COLO829 (cell line): ENCODE results near the gene DYRK2.
A peak's percentile ranks its signal among the peaks of the same experiment; 100 is the strongest.
"Not testable (repeated sequence)": the region's sequence is repeated elsewhere in the genome, so short reads cannot be mapped to it uniquely, and the experiment has no call there.

Source experiments
- DNase-seq: peaks from one replicate; pipeline ENCODE4 v3.0.0; 2012; ENCODE audit warnings: low spot score

Gene DYRK2

DNA sequence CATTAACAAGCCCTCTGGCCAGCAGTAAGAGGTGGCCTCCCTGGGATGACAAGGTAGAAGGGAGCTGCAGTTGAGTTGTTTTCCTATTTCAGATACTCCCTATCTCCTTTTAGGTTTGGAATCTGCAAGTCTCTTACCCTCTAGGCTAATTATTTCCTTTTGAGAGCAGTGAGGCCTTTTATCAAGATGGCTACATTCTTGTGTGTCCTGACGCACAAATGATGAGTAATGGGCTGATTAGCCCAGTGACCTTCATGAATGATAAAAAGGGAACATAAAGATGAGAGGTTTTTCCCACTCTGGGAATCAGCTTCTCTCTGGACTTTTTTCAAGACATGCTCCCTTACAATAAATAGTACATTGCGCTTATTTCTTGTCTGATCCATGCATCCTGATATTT, 22.9 kb downstream of the DYRK2 start:
- DNase-seq = no peak

DNA sequence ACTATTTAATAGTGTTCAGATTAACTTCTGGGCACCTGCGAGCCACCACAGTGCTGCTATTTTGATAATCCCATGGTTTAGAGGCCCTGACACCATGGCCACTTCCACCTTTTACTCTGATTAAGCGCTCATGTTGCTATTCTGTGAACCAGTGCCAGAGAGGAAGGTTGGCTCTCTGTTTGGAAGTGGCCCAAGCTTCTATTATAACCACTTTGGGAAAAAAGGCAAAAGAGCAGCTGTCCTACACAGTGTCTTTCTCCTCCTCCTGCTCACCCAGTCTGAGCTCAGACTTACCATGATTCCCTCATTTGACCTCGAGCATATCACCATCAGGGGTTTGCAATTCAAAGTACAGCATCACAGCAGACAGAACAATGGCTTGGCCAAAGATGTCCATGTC, 23.3 kb downstream of the DYRK2 start:
- DNase-seq = no peak

DNA sequence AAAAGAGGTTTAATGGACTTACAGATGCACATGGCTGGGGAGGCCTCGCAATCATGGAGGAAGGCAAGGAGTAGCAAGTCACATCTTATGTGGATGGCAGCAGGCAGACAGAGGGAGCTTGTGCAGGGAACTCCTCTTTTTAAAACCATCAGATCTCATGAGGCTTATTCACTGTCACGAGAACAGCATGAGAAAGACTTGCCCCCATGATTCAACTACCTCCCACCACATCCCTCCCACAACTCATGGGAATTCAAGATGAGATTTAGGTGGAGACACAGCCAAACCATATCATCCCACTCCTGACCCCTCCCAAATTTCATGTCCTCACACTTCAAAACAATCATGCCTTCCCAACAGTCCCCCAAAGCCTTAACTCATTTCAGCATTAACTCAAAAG, 24.0 kb downstream of the DYRK2 start:
- not testable (repeated sequence) for DNase-seq

DNA sequence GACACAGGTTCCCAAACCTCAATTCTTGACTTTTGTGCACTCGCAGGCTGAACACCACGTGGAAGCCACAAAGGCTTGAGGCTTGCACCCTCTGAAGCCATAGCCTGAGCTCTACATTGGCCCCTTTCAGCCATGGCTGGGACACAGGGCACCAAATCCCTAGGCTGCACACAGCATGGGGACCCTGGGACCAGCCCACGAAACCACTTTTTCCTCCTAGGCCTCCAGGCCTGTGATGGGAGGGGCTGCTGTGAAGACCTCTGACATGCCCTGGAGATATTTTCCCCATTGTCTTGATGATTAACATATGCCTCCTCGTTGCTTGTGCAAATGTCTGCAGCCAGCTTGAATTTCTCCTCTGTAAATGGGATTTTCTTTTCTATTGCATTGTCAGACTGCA, 25.0 kb downstream of the DYRK2 start:
- DNase-seq = not testable (repeated sequence)

DNA sequence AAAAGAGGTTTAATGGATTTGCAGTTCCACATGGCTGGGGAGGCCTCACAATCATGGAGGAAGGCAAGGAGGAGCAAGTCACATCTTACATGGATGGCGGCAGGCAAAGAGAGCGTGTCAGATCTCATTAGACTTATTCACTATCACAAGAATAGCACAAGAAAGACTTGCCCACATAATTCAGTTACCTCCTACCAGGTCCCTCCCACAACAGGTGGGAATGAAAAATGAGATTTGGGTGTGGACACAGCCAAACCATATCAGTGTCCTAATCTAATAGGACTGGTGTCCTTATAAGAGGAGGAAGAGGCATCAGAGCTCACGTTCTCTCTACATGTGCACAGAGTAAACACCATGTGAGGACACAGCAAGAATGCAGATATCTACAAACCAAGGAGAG, 25.9 kb downstream of the DYRK2 start:
- DNase-seq = no peak

DNA sequence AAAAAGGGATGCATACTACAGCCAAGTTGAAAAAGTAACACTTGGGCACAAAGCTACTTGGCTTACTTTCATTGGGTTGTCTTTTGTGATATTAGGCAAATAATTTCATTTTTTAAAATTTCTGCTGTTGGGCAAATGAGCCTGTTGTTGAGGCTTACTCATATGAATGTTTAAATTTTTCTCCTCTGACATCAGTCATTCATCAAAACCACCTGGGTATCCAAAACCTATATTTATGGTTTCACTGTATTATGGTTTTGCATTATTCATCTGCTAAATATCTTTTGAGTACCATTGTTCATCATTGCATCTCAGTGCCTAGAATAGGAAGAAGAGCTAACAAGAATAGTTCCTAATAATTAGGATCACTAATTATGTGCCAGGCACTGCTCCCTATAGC, 28.1 kb downstream of the DYRK2 start:
- DNase-seq = no peak

DNA sequence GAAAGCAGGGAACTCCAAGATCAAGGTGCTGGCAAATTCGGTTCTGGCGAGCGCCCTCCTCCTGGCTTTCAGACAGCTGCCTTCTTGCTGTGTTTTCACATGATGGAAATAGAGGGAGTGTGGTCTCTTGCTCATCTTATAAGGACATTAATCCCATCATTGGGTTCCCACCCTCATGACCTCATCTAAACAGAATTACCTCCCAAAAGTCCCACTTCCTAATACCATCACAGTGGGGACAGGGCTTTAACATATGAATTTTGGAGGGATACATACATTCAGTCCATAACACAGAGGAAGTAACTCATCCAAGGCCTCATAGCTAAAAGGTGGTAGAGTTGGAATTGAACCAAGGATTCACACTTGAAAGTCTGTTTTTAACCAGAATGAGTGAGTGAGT, 28.6 kb downstream of the DYRK2 start:
- DNase-seq = no peak

DNA sequence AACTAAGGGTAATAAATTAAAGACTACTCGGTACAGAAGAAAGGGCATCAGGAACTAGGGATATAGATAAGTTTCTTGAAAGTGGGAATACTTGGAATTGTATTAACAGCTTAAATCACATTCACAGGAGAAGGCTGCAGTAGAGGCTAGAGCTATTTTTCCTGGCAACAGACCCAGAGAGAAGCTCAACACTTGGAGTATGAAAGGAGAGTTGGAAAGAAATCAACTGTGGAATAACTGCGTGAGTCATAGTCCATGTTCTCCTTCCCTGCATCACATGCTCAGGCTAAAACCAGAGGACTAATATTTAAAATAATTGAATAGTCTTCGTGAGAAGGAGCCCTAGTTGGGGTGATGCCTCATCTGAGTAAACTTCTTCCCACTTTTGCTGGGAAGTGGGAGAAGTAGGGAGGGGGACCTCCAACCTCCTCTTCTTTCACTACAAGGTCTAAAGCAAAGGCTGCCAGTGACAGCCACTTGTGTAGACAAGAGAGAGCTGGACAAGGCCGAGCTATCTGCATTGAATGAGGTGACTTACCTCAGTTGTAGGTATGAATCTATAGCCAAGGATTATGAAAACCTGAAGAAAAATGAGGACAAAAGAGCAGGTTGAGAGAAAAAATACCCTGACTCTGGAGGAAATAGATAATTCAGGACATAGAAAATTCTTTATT, 32.7 kb downstream of the DYRK2 start:
- peak; percentile 78 for DNase-seq

DNA sequence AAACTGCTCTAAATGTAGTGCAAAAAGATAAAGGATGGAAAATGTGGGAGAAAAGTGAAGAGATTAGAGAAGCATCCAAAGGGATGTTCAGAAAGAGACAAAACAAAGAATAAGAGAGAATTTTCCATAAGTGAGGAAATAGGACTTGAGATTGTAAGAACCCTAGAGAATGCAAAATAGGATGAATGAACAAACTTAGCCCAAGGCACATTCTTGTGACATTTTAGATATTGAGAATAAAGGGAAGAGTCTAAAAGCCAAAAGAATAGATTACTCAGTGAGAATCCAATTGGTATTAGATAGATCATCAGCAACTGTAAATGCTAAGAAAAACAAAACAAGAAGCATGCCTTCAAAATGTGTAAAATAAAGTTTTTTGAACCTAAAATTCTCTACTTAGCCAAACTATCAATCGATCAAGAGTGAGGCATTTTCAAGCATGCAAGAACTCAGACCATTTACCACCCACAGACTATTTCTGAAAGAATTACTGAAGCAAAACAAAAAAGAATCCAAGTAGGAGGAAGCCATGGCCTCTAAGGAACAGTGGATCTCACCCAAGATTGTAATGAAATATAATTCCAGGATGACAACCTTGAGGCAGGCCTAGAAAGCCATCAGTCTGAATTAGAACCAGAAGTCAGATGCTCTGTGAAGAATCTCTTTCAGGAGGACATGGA, 33.5 kb downstream of the DYRK2 start:
- DNase-seq = peak; percentile 46

DNA sequence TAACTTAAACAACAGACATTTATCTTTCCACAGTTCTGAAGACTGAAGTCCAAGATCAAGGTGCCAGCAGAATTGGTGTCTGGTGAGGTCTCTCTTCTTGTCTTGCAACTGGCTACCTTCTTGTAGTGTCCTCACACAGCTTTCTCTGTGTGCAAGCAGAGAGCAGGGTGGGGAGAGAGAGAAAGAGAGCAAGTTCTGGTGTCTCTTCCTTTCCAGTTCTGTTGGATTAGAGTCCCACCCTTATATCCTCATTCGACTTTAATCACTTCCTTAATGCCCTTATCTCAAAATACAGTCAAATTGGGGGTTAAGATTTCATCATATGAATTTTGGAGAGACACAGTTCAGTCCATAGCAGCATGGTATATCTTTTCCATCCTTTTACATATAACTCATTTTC, 40.8 kb downstream of the DYRK2 start:
- no peak for DNase-seq

DNA sequence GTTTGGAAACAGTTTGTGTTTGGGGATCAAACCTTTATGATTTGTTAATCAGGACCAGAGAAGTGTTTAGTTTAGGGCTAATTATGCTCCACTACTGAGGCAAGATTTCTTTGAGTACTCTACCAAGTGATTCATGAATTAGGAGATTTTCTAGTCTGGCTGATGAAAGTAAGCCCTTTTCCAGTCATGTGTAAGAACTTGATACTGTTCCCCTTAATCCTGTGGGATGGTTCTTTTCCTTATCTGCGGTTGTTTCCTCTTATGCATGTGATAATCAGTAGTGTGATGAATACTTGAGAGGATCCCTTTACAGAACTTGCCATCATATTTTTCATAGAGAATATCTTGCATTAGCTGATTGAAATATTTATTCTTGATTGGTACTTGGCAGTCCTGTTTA, 42.1 kb downstream of the DYRK2 start:
- no peak for DNase-seq

DNA sequence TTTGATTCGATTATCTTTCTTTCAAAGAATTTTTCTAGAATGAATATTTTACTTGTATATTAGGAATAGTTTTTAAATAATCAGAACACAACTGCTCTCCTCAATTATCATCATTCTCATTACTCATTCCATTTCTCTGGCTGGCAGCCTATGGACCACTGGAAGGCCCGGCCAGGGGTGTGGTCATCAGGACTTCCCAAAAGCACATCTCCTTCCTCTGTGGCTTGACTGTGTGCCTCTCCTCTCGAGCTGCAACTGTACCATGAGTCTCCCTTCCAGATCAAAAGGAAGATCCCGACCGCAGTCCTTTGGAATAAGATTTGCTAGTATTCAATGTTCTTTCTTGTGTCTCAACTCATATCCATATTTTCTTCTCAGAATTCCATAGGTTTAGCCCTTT, 42.7 kb downstream of the DYRK2 start:
- no peak for DNase-seq

DNA sequence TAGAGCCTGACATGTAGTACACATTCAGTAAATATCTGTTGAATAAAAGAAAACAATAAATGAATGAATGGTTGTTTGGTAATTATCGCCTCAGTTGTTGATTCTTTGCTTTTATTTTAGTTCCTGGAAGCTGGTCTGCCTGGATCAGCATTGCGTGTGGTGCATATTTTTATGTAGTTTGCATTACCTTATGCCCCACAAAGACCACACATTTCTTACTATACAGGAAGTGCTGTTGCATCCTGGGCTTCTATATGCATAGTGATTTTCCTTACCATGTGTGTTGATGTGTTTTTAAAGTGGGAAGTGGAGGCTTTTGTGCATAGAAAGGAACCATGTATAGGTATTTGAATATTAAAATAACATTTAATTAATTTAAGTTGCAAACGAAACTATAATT, 43.6 kb downstream of the DYRK2 start:
- DNase-seq = no peak

DNA sequence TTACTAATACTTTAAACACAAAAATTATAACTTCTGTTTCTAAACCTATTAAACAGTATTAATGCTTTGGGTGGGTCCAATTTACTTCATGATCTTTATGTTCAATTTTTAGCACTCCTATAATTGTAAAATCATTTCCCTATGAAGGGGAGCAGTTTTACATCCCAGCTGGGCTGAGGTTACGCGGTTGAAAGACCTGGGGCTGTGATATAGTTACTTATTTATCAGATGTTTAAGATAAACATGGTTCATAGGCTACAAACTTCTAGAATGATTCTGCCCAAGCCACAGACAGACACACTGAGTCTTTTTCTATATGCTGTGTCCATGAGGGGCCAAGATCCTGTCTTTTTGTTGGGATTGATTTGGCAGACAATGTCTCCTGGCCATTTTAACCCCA, 44.4 kb downstream of the DYRK2 start:
- no peak for DNase-seq

DNA sequence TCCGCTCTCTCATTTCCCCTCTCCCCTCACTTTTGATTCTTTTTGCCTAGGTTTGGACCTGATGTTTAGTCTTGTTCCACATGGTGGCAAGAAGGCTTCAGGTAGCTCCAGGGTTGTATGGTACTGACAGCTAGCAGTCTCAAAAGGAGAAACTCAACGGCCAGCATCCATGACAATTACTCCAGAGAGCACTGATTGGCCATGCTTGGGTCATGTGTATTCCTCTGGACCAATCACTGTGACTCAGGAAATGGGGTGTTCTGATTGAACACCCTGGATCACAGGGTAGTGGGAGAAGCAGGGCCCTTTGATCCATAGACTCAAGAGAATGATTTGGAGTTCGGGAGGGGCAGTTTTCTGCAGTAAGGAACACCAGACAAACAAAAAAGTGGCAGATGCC, 45.3 kb downstream of the DYRK2 start:
- no peak for DNase-seq

DNA sequence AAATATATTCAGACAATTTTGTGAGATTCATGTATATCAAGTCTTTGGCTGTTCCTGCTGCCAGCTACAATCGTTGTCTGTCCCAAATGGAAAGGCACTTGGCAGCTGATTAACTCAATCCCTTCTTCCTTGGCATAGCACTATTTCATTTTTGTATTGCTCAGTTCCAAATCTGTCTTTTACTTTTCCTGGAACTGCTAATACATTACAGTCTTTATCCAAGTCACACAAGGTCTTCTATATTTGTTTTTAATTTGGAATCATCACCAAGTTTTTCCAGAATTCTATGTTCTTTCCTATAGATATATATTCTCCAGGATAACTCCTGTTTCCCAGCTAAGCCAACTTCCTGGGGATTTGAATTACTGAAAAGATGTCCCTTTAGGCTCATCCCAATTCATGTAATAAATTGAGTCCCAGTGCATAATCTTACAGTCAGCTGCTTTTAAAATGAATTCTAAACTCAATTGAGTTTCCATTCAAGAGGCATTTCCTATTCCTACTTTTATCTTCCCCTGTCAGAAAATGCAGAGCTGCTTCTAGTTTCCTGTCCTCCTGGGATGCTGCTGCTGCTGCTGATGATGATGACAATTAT, 45.9 kb downstream of the DYRK2 start:
- no peak for DNase-seq

DNA sequence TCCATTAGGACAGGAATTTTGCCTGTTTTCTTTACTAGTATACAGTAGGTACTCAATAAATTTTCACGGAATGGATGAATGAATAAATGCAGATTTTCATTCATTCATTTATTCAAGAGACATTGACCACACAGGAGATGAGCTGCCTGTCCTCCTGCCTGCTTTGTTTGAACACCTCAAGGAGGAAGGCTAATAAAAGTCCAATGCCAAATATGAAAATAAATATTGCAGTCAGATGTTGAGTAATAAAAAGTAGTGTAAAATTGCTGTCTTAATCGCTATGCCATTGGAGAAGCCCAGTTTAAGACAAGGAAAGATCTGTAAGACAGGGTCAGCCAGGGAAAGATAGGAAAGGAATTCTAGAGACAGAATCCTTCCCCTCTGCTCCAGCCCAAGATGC, 47.4 kb downstream of the DYRK2 start:
- no peak for DNase-seq

DNA sequence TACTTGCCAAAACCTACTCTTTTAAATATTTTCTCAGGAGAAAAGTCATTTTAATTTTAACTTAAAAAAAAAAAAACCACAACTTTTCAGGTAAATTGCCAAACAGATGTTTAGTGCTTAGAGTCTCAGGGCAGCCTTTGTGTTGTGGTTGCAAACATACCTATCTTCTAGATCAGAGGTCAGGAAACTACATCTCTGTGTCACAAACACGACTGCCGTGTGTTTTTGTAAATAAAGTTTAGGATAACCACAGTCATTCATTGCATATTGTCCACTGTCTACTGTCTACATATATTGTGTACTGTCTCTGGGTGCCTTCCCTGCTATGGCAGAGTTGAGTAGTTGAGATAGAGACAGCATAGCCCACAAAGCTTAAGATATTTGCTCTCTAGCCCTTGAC, 48.9 kb downstream of the DYRK2 start:
- DNase-seq = no peak

DNA sequence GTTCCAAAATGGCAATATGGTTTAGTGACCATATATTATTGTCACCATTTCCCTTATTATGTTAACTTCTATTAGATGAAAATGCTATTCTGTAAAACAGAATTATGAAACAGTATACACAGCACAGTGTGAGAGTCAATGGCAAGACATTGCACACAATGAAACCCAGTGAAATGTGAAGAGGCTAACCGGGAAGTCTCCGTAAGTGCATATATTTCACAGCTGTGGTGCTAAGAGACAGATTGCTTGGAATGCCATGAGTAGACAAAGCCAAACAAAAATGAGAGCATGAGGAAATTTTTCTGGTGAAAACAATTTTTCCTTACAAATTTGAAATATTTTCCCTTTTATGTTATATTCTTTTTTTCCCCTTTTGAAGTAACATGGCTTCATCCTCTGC, 49.4 kb downstream of the DYRK2 start:
- DNase-seq = no peak

DNA sequence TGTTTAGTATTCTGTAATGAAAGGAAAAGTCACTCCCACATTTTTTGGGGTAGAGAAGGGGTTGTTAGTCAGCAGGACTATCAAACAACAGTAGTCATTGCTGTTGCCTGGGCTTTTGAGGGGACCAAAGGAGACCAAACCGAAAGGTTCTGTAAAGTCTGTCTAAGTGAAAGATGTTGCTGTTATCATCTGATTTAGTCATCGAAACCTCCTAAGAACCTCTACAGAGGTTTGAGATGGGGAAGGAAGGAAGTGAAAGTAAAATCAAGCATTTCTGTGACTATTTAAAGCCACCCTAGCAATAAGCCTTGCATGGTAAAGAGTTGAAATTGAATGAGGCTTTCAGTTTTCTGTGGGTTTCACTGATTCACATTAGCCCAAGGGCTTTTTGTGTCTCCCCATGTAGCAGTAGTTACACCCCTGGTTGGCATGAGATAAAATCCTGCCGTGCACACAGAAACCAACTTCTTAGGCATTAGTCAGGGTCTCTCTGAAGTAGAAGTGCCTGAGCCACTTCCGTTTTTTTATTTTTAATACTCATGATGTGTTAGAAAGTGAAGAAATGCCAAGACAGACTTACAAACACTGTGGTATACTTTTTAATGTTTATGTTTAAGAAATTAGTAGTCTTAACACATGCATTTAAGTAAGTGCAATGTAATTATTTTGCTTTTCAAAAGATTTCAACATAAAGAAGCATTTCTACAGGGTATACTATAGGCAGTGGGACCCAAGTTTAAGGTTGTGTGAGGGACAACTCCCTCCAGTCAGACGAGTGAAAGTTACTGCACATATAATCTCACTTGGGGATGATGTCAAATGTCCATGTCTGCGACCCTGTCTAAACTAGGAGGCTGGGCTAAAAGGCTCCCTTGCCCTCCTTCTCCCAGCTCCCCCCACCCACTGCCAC, 50.4 kb downstream of the DYRK2 start:
- peak; percentile 58 for DNase-seq

DNA sequence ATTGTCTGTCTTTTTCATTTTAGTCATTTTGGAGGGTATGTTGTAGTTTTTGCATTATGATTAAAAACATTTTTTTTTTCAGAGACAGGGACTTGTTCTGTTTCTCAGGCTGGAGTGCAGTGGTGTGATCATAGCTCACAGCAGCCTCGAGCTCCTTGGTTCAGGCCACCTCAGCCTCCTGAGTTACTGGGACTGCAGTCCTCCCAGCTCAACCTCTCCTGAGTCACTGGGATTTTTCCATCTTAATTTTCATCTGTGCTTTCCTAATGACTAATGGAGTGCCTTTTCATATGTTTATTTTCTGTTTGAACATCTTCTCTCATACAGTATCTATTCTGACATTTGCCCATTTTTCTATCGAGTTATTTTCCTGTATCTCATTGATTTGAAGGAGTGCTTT, 52.6 kb downstream of the DYRK2 start:
- no peak for DNase-seq

DNA sequence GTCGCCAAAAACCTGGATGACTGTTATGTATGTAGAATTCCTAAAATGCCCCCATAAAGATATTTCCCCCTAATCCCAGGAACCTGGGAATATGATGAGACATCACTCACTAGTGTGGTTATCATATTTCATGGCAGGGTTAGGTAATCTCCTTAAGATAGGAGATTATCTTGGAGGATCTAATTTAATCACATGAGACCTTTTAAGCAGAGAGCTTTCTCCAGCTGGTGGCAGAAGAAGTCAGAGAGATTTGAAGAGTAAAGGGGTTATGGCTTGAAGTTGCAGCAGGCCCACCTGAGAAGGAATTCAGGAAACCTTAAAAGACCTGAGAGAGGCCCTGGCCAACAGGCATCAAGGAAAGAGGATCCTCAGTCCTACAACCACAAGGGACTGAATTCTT, 53.6 kb downstream of the DYRK2 start:
- DNase-seq = no peak

DNA sequence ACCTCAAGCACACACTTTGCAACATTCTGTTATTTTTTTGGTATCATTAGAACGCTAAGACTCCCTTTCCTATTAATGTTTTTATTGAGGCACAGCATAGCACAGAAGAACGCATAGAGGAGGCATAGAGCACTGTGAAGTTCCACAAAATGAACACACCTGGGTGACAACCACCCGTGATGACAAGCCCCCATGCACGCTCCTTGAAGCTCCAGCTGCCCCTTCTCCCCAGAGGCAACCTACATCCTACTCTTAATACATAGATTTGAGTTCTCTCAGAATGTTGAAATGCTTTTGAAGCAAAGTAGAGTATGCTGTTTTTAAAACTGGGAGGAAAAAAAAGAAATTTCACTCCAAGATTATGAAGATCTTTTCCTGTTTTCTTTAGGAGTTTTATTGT, 55.5 kb downstream of the DYRK2 start:
- no peak for DNase-seq
